Spleen (tissue), 11 donors: Measurements from ENCODE around the gene PQBP1. TPM values are rescaled to one million over a fixed set of nuclear protein-coding genes. Genes with fewer than 3 reads are reported as not detected.

ENCODE experiments used
- DNase-seq: peaks from one replicate; pipeline ENCODE4 v3.0.0-alpha.2; 2020
- H3K27ac ChIP-seq, 8 donors: fragments of 200-600 bp; sonication (generic) in 7 of 8; 1 replicate in 4 of 8; 2 replicates in 4 of 8; pipeline versions ENCODE4 v1.5.0 to v1.8.0; 2016 to 2021; ENCODE audit warnings: inconsistent platforms in 4 of 8, mild to moderate bottlenecking in 4 of 8, moderate library complexity in 1 of 8
- H3K27me3 ChIP-seq, 7 donors: fragments of 200-600 bp; sonication (generic) in 6 of 7; replicated peaks in 1 of 7; 1 replicate in 4 of 7; 2 replicates in 3 of 7; pipeline versions ENCODE4 v1.5.0 to v1.8.0; 2016 to 2021; ENCODE audit warnings: inconsistent platforms in 3 of 7, mild to moderate bottlenecking in 1 of 7
- H3K36me3 ChIP-seq, 6 donors: fragments of 200-600 bp; sonication (generic) in 5 of 6; 1 replicate in 4 of 6; 2 replicates in 2 of 6; pipeline versions ENCODE4 v1.5.0 to v1.8.0; 2016 to 2021; ENCODE audit warnings: inconsistent platforms in 2 of 6
- H3K4me1 ChIP-seq, 6 donors: fragments of 200-600 bp; sonication (generic) in 5 of 6; 1 replicate in 3 of 6; 2 replicates in 3 of 6; pipeline versions ENCODE4 v1.5.0 to v1.8.0; 2016 to 2021; ENCODE audit warnings: inconsistent platforms in 3 of 6
- H3K4me3 ChIP-seq, 8 donors: fragments of 200-600 bp; sonication (generic) in 7 of 8; 1 replicate in 4 of 8; 2 replicates in 4 of 8; pipeline versions ENCODE4 v1.5.0 to v1.8.0; 2016 to 2021; ENCODE audit warnings: inconsistent platforms in 4 of 8, mild to moderate bottlenecking in 4 of 8, moderate library complexity in 2 of 8
- H3K9me3 ChIP-seq, 8 donors: fragments of 200-600 bp; sonication (generic) in 7 of 8; 1 replicate in 4 of 8; 2 replicates in 4 of 8; pipeline versions ENCODE4 v1.5.0 to v1.8.0; 2016 to 2021; ENCODE audit warnings: inconsistent platforms in 4 of 8
- POLR2A ChIP-seq, 3 donors: fragments of 450-650 bp; IDR thresholded peaks; one replicate each; pipeline ENCODE4 v1.5.1; 2017; ENCODE audit warnings: antibody characterized with exemption in 3 of 3, mild to moderate bottlenecking in 1 of 3
- POLR2AphosphoS5 ChIP-seq, 3 donors: sonication (generic); formaldehyde crosslinking; IDR thresholded peaks; one replicate each; pipeline ENCODE4 v1.5.1; 2017; ENCODE audit warnings: antibody characterized with exemption in 3 of 3
- WGBS, 5 donors: extraction: QIAGEN DNeasy Blood & Tissue Kit in 3 of 5; methylation state at CpG; one replicate each; pipeline versions ENCODE4 v1.1.5 to v1.1.7; 2013 to 2018; 5-methylcytosine and 5-hydroxymethylcytosine counted together
- intact Hi-C: fragments of 100-400 bp; cut with DNase I; formaldehyde crosslinking; loops from one replicate; pipeline ENCODE4 v1.15.0; 2023; ENCODE audit warnings: low total_unique reads
- polyA plus RNA-seq, 3 donors: library from polyadenylated mRNA; stranded (reverse); fragments of 200-250 nt; gene quantifications; one replicate each; pipeline ENCODE4 v1.2.1, GENCODE V29; 2013
- total RNA-seq, 7 donors: library from RNA; depleted of rRNA in 3 of 7; stranded (reverse); fragments of >200 nt in 3 of 7; fragmentation: NEBNext Ultra II Directional in 4 of 7; extraction: Animal tissue kit (Norgen Biotek cat#: 25700) in 4 of 7; gene quantifications; one replicate each; pipeline versions ENCODE4 v1.1.0 to v1.2.1, GENCODE V29; 2016 to 2021
- TF ChIP-seq, protein P1 (sequence below), 11 experiments: fragments of 200-600 bp in 7 of 11; fragments of 450-650 bp in 4 of 11; sonication (generic) in 4 of 11; IDR thresholded peaks in 8 of 11; conservative IDR thresholded peaks in 3 of 11; 1 replicate in 7 of 11; 2 replicates in 4 of 11; pipeline versions ENCODE4 v1.4.0 to v1.8.0; 2016 to 2021; ENCODE audit warnings: antibody characterized with exemption in 11 of 11, inconsistent platforms in 4 of 11, mild to moderate bottlenecking in 1 of 11
- donor health status: healthy with polysubstance abuse.
- donor health status: DM: no; HTN: no; CAD: no; lungs with moderate emphysema.
- donor health status: DM: no; HTN: no; CAD: no.
- donor health status: Bipolar disorder and iron deficiency.
- donor health status: healthy.
- donor health status: DM: no; HTN: no; CAD: no.
- donor health status: DM: yes; HTN: yes; CAD: no.

The PQBP1 gene
- total and polyA plus RNA-seq, 10 donors = 53.5 to 97.3 (median 70.9) TPM

DNA sequence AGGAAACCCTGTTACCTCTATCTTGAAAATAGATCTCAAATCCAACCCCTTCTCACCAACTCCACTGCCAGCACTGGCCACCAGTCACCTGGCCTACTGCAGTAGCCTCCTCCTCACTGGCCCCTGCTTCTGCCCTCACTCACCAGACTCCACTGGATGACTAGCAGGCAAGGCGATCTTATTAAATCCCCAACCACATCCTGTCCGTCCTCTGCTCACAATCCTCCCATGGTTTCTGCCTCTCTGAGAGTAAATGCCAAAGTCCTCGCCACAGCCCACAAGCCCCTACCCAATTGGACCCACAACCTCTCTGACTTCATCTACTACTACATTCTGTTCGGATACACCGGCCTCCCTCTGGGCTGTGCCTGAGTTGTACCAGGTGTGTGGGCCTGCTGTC is 26.5 kb downstream of the PQBP1 start:
- Histone ChIP-seq H3K36me3 (peaks cover 0 to 58% (median 21%) of the 10 kb centered on the region in 6 donors), H3K4me3 (no peak overlapping the region), H3K27ac (peak overlapping the region in 2 of 8 donors; percentile 13 to 95), H3K4me1 (peaks cover 0 to 63% (median 17%) of the 10 kb centered on the region in 6 donors), H3K9me3 (no peaks in the 10 kb centered on the region), H3K27me3 (no peaks in the 10 kb centered on the region)
- 81 to 90% (median 86%) methylated on average over 5 of the region's 5 CpGs for WGBS, 5 donors
- DNase-seq = no peak
- no peak for TF ChIP-seq POLR2AphosphoS5 (IDR thresholded peaks at IDR 0.05)
- TF ChIP-seq, protein P1, sequence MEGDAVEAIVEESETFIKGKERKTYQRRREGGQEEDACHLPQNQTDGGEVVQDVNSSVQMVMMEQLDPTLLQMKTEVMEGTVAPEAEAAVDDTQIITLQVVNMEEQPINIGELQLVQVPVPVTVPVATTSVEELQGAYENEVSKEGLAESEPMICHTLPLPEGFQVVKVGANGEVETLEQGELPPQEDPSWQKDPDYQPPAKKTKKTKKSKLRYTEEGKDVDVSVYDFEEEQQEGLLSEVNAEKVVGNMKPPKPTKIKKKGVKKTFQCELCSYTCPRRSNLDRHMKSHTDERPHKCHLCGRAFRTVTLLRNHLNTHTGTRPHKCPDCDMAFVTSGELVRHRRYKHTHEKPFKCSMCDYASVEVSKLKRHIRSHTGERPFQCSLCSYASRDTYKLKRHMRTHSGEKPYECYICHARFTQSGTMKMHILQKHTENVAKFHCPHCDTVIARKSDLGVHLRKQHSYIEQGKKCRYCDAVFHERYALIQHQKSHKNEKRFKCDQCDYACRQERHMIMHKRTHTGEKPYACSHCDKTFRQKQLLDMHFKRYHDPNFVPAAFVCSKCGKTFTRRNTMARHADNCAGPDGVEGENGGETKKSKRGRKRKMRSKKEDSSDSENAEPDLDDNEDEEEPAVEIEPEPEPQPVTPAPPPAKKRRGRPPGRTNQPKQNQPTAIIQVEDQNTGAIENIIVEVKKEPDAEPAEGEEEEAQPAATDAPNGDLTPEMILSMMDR (IDR thresholded peaks at IDR 0.05 in 8 of 11, conservative IDR thresholded peaks at IDR 0.05 in 3 of 11) = no peak
- no peak for TF ChIP-seq POLR2A (IDR thresholded peaks at IDR 0.05)
- intact Hi-C loops = no loop called here

- peak; percentile 30 for DNase-seq
- Histone ChIP-seq H3K4me1 (peaks cover 0 to 35% (median 6%) of the 10 kb centered on the region in 6 donors), H3K36me3 (peaks cover 0 to 83% (median 26%) of the 10 kb centered on the region in 6 donors), H3K27me3 (no peaks in the 10 kb centered on the region), H3K4me3 (no peak overlapping the region), H3K27ac (peak overlapping the region in 2 of 8 donors; percentile 23 to 54), H3K9me3 (no peaks in the 10 kb centered on the region)
- 68 to 96% (median 90%) methylated on average over 5 of the region's 5 CpGs for WGBS, 5 donors
- intact Hi-C loops = no loop called here
- TF ChIP-seq POLR2AphosphoS5 (IDR thresholded peaks at IDR 0.05) (no peak), POLR2A (IDR thresholded peaks at IDR 0.05) (no peak)
- TF ChIP-seq, protein P1 (IDR thresholded peaks at IDR 0.05 in 8 of 11, conservative IDR thresholded peaks at IDR 0.05 in 3 of 11) = no peak
Measured at GRCh38 chrX:48927123-48927522, 29.4 kb downstream of the PQBP1 start.

- H3K4me3 ChIP-seq = no peak overlapping the region
- intact Hi-C loops = no loop called here
- no peak for DNase-seq
- TF ChIP-seq, protein P1 (IDR thresholded peaks at IDR 0.05 in 8 of 11, conservative IDR thresholded peaks at IDR 0.05 in 3 of 11) = no peak
- TF ChIP-seq POLR2A (IDR thresholded peaks at IDR 0.05) (no peak), POLR2AphosphoS5 (IDR thresholded peaks at IDR 0.05) (no peak)
- peaks cover 0 to 83% (median 20%) of the 10 kb centered on the region in 6 donors for H3K36me3 ChIP-seq
- H3K27ac ChIP-seq = peak overlapping the region in 3 of 8 donors; percentile 23 to 54 (median 49)
- H3K27me3 ChIP-seq = no peaks in the 10 kb centered on the region
- peaks cover 0 to 30% (median 6%) of the 10 kb centered on the region in 6 donors for H3K4me1 ChIP-seq
- peaks cover 0 to 4% (median 0%) of the 10 kb centered on the region in 8 donors for H3K9me3 ChIP-seq
- WGBS, 5 donors = 54 to 75% (median 62%) methylated on average over 2 of the region's 2 CpGs
Measured at GRCh38 chrX:48927736-48928382, 30.1 kb downstream of the PQBP1 start.

DNA sequence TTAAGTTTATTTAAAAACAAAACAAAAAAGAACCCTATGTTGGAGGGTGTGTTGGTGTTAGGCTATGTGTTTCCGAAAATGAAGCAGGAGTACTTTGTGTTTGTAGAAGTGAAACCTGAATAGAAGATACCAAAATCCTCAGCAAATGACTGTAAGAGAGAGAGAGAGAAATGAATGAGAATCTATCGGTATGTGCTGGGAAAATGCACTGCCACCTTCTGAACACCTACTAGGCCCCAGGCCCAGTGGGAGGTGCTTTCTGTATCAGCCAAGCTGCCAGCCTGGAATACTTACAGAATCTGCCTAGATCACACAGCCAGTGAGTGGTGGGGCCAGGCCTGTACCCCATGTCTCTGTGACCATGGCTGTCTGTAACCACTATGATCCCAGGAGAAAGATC is 36.0 kb downstream of the PQBP1 start:
- Histone ChIP-seq H3K4me1 (peaks cover 18 to 59% (median 48%) of the 10 kb centered on the region in 6 donors), H3K27ac (peak overlapping the region in 7 of 8 donors; percentile 15 to 94 (median 90)), H3K36me3 (peaks cover 0 to 63% (median 16%) of the 10 kb centered on the region in 6 donors), H3K4me3 (no peak overlapping the region), H3K9me3 (peaks cover 0 to 4% (median 0%) of the 10 kb centered on the region in 8 donors), H3K27me3 (no peaks in the 10 kb centered on the region)
- 59 to 73% (median 69%) methylated on average over 2 of the region's 2 CpGs for WGBS, 5 donors
- no peak for DNase-seq
- no peak for TF ChIP-seq POLR2AphosphoS5 (IDR thresholded peaks at IDR 0.05)
- intact Hi-C loops = no loop called here
